Stomach smooth muscle (tissue), 2 donors: ENCODE measurements around the gene PLD6.
A peak's percentile ranks its signal among the peaks of the same experiment; 100 is the strongest.

Source experiments
- H3K27ac ChIP-seq: one replicate; pipeline ENCODE4 v1.7.0; 2013; ENCODE audit warnings: mild to moderate bottlenecking, low read length, inconsistent platforms
- H3K27me3 ChIP-seq, 2 donors: one replicate each; pipeline ENCODE4 v1.7.0; 2013; ENCODE audit warnings: low read length in 2 of 2; ENCODE audit not compliant: insufficient read depth in 2 of 2, control insufficient read depth in 1 of 2
- H3K36me3 ChIP-seq, 2 donors: one replicate each; pipeline ENCODE4 v1.7.0; 2013; ENCODE audit warnings: low read length in 2 of 2; ENCODE audit not compliant: control insufficient read depth in 2 of 2, insufficient read depth in 2 of 2
- H3K4me1 ChIP-seq: one replicate; pipeline ENCODE4 v1.7.0; 2013; ENCODE audit warnings: low read length; ENCODE audit not compliant: control insufficient read depth, insufficient read depth
- H3K4me3 ChIP-seq, 2 donors: one replicate each; pipeline ENCODE4 v1.7.0; 2013; ENCODE audit warnings: low read length in 2 of 2
- H3K9ac ChIP-seq, 2 donors: one replicate each; pipeline ENCODE4 v1.7.0; 2013; ENCODE audit warnings: low read length in 2 of 2, mild to moderate bottlenecking in 1 of 2
- H3K9me3 ChIP-seq, 2 donors: one replicate each; pipeline ENCODE4 v1.7.0; 2013; ENCODE audit warnings: low read length in 2 of 2; ENCODE audit not compliant: control insufficient read depth in 2 of 2
- donor health status: healthy.
- donor health status: Pancreatic carcinoma.

The PLD6 gene

DNA sequence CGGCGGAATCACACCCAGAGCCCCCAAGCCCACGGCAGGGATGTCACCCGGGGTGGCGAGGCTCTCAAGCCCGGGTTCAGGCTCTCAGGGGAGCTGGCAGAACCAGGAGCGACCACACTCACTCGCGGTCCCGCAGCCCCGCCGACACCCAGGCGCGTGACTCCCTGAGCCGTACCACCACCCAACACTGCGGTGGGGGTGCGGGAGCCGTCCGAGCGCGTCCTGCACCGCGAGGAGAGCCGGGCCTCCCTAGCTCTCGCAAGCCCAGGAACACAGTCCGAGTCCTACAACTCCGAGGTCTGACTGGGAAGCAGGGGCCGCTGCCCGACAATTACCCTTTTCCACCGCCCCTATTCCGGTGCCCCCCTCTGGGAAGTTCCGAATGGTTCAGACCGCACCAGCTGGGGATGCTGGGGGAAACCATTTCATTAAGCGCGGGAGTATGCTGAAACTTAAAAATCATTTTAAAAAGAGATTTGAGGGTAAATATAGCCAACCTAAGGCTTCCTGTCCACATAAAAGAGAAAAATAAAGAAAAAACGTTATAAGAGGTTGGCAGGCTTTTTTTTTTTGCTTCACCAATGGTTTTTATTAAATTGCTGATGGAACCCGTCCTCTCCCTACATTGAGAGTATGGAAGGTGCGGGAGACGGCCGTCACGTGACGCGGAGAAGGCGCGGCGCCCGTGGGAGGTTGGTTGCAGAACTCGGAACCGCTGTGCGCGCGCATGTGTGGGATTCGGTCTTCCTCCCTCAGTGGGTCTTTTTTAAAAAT, 31.1 kb upstream of the PLD6 start, which contains the start of gene FLCN:
Gene FLCN, minus strand, starts transcription at position 143 of the 774 bp plus-strand sequence. CDS start 9,031 bp downstream, outside the sequence.
- H3K4me1 ChIP-seq, result peaks cover 17% of the 10 kb centered on the region
- peak within 1 kb of the TSS; percentile 84 to 96 for H3K4me3 ChIP-seq
- no peaks in the 10 kb centered on the region for H3K36me3 ChIP-seq
- peak within 1 kb of the TSS; percentile 92 to 98 for H3K9ac ChIP-seq
- no peaks in the 10 kb centered on the region for H3K9me3 ChIP-seq
- no peaks in the 10 kb centered on the region for H3K27me3 ChIP-seq
- peak within 1 kb of the TSS; percentile 99 for H3K27ac ChIP-seq

DNA sequence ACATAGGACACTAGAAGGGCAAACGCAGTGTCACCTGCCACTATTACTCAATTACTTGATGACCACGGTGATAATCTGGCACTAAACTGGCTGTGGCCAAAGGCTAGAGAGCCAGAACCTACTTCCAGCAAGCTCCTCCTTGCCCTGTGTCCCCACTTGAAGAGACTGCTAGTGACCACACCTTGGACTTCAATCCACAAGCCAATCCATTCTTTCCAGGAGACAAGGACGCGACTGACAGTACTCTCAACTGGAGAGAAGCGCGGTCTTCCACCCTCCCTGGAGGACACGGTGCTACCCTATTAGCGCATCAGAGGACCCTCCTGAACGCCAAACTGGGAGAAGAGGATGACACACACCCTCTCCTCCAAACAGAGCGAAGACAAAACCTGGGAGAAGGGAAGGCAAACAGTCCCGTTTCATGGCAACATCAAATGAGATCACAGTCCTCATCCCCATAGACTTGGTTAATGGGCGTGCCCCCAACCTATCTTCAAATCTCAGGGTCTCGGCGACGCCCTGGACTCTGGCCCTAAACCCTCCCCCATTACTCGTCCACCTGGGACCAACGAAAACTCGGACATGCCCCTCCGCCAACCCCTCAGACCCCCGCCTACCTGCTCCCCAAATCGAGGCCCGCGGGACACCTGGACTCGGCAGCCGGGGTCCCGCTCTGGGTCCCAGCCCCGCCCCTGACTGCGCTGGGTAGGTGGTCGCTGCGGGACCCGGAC, 30.3 kb upstream of the PLD6 start:
- H3K9ac ChIP-seq, result peak overlapping the region; percentile 92 to 98
- peak overlapping the region; percentile 99 for H3K27ac ChIP-seq
- H3K9me3 ChIP-seq, result no peaks in the 10 kb centered on the region
- peak overlapping the region; percentile 84 to 96 for H3K4me3 ChIP-seq
- peaks cover 17% of the 10 kb centered on the region for H3K4me1 ChIP-seq
- H3K36me3 ChIP-seq, result peaks cover 6 to 7% of the 10 kb centered on the region in 2 donors
- H3K27me3 ChIP-seq, result no peaks in the 10 kb centered on the region

DNA sequence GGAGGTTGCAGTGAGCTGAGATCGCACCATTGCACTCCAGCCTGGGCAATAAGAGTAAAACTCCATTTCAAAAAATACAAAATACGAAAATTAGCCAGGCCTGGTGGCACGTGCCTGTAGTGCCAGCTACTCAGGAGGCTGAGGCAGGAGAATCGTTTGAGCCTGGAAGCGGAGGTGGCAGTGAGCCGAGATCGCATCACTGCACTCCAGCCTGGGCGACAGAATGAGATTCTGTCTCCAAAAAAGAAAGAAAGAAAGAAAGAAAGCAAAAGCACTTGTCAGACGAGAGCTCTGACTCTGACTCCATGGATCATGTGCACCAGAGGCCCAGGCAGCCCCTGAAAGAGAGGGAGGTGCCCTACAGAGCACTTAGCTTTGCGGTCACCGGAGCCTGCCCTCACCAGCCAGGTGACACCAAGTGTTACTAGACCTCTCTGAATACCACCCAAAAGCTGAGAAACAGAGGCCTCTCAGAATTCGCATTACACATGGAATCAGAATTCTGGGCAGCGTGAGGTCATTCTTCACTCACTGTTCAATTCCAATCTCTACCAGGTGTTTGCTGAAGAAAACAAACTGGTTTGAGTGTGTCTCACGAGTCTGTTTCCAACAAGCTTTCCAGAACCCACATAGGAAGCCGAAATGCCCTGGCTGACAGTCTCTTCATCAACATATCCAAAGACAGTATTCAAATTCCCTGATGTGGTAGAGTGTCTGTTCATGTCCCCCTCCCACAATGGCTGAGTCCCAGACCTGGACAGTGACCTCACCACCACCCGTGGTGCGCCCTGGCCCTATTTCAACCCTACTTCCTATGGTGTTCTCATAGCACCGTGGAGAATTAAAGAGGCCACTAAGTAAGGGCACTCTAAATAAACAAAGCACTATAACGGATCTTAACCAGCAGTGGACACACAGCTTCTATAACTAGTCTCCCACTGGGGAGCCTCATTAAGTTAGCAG, 29.4 kb upstream of the PLD6 start:
- H3K9me3 ChIP-seq, result no peaks in the 10 kb centered on the region
- peaks cover 10 to 11% of the 10 kb centered on the region in 2 donors for H3K36me3 ChIP-seq
- H3K4me3 ChIP-seq, result peak overlapping the region; percentile 84 to 96
- H3K9ac ChIP-seq, result peak overlapping the region; percentile 92 to 98
- peaks cover 17% of the 10 kb centered on the region for H3K4me1 ChIP-seq
- H3K27ac ChIP-seq, result peak overlapping the region; percentile 99
- H3K27me3 ChIP-seq, result no peaks in the 10 kb centered on the region

DNA sequence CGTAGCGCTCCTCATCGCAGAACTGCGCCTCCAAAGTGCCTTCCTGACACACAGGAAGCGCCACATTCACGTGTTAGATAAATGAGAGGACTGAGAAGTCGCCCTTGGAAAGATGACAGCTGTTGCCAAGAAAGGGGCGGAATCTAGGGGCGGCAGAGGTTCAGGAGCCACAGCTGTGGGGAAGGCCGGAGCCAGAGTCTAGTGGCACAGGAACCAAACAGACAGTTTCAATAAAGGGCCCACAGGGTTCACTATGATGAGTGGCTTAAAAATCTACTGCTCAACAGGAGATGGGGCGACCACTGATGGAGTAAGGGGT, 26.1 kb upstream of the PLD6 start:
- Histone ChIP-seq H3K4me3 (no peak overlapping the region), H3K9ac (no peak overlapping the region), H3K27ac (no peak overlapping the region), H3K9me3 (no peaks in the 10 kb centered on the region), H3K27me3 (no peaks in the 10 kb centered on the region), H3K4me1 (peaks cover 17% of the 10 kb centered on the region), H3K36me3 (peaks cover 34 to 37% of the 10 kb centered on the region in 2 donors)

DNA sequence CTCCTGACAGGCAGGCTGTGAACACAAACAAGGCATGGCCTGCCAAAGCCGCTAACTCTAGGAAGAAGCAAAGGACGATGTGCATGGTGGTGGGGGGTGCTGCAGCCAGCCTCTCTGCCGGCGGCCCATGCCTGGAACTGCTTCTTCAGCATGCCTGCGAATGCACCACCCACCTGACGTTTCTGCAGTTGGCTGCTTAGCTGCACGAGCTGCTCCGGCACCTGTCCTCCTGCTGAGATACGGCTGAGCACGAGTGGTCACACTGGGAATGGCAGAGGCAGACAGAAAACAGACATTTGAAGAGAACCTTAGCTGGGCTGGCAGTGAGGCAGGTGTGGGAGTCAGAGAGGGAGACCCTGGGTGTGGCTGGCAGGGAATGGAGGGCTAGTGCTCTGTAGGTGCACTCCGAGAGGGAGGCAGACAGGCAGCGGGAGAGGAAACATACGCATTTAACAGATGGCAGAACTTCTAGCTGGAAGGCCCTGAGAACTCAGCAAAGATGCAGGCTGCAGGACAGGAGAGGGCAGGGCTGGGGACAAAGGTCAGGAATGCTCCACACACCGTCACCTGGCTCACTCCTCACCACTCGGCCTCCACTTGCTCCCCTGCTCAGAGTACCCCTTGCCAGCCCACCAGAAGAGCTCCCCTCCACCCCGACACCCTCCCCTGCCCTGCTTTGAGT, 25.6 kb upstream of the PLD6 start:
- H3K4me3 ChIP-seq, result no peak overlapping the region
- no peak overlapping the region for H3K27ac ChIP-seq
- H3K4me1 ChIP-seq, result peaks cover 17% of the 10 kb centered on the region
- H3K9me3 ChIP-seq, result no peaks in the 10 kb centered on the region
- peaks cover 38 to 41% of the 10 kb centered on the region in 2 donors for H3K36me3 ChIP-seq
- no peaks in the 10 kb centered on the region for H3K27me3 ChIP-seq
- no peak overlapping the region for H3K9ac ChIP-seq

DNA sequence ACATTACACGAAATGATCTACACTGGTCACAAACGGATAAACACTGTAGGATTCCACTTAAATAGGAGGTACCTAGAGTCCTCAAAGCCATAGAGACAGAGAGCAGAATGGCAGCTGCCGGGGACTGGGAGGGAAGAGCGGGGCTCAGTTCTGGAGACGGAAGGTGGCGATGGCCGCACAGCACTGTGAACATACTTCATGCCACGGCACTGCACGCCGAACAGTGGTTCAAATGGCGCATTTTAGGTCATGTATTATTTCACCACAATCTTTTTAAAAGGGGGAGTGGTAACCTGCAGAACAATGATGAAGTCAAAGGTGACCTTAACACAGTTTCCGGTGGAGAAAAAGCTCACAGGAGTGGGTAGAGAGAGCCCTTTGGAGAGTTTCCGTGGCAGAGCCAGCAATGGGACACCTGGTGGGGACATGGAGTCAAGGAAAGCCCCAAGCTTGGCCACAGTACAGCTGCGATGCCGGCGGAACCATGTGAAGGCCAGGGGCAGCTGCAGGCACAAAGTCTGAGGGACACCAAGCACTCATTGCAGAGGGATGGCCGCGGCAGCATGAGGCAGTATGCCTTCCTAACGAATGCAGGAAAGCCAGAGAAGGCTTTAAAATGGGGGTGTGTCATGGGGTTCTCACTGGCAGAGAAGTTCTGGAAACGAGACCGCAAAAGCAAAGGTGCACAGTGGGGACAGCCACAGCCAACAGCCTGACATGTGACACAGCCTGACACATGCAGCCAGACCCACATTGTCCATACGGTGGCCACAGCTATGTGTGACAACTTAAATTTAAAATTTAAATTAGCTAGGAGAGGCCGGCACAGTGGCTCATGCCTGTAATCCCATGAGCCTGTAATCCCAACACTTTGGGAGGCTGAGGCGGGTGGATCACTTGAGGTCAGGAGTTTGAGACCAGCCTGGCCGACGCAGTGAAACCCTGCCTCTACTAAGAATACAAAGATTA, 23.6 kb upstream of the PLD6 start:
- peaks cover 4% of the 10 kb centered on the region for H3K4me1 ChIP-seq
- no peaks in the 10 kb centered on the region for H3K9me3 ChIP-seq
- H3K27me3 ChIP-seq, result no peaks in the 10 kb centered on the region
- H3K9ac ChIP-seq, result no peak overlapping the region
- peaks cover 57 to 59% of the 10 kb centered on the region in 2 donors for H3K36me3 ChIP-seq
- no peak overlapping the region for H3K27ac ChIP-seq
- no peak overlapping the region for H3K4me3 ChIP-seq

DNA sequence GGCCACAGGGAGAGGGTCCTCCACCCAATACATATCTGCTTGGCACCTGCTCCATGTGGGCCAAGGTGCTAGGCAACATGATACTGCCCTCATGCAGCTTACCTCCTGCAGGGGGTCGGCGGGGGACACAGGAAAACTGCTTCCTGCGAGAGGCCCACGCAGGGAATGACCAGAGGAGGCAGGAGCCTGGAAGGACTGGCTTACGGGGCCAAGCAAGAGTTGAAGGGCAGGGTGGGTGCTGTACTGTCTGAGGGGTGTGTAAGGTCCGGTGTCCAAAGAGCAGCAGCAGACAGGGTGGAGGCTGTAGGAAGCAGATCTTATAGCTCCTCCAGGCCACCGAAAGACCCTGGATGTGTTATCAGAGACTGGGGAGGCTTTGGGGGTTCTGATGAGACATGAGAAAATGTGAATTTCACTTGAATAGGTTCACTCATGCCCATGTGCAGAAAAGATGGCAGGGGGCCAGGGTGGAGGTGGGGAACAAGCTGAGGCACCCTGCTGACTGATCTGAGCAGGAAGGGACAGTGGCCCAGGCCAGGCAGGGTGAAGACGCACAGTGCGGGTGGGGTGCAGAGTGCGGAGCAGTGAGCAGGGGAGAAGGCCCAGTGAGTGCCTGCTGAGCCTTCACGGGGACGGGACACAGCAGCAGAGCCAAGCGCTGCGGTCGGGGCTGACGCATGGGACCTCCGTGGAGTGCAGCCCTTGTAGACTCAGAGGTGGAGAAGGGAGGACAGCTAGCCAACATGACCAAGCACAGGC, 22.6 kb upstream of the PLD6 start:
- Histone ChIP-seq H3K27ac (no peak overlapping the region), H3K4me1 (no peaks in the 10 kb centered on the region), H3K27me3 (no peaks in the 10 kb centered on the region), H3K9ac (no peak overlapping the region), H3K4me3 (no peak overlapping the region), H3K9me3 (no peaks in the 10 kb centered on the region), H3K36me3 (peaks cover 63 to 67% of the 10 kb centered on the region in 2 donors)

DNA sequence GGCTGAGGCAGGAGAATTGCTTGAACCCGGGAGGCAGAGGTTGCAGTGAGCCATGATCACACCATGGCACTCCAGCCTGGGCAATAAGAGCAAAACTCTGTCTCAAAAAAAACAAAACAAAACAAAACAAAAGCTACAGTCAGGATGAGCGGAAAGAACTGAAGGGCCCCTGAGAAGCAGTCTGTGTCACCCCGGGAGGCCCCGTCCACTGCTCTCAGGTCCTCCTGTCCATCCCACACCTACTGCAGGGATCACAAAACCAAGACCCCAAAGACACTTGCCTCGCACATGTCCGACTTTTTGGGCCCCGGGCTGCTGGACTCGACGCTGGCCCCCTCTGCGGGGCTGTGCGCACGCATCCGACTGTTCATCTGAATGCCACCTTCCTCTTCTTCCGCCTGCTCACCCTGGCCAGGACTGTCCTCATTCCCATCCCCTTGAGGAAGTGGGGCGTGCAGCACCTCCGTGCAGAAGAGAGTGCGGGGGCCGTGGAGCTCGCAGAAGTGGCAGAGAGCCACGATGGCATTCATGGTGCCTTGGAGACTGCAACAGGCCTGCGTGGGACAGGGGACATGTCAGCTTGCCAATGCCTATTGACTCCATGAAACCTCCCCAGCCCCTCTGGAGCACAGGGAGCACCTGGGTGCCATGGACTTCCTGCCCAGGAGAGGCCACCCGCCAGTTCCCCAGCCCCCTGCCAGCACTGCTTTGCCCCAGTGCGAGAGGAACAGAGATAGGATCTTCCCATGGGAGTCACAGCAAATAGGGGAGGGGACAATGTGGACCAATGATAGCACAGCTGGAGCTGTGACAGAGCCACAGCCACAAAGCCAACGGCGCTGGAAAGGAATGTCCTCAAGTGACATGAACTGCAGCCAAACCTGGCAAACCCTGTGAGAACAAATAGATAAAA, 21.7 kb upstream of the PLD6 start:
- no peaks in the 10 kb centered on the region for H3K9me3 ChIP-seq
- no peaks in the 10 kb centered on the region for H3K4me1 ChIP-seq
- no peaks in the 10 kb centered on the region for H3K27me3 ChIP-seq
- H3K27ac ChIP-seq, result no peak overlapping the region
- no peak overlapping the region for H3K9ac ChIP-seq
- peaks cover 69 to 73% of the 10 kb centered on the region in 2 donors for H3K36me3 ChIP-seq
- no peak overlapping the region for H3K4me3 ChIP-seq
